Osteoblast (primary cell): Measurements from ENCODE around the gene TPCN1. TPM values are rescaled to one million over a fixed set of nuclear protein-coding genes. Genes with fewer than 3 reads are reported as not detected.

Experiments
- DNase-seq: peaks from one replicate; pipeline ENCODE4 v3.0.0; 2011; ENCODE audit warnings: low spot score, mixed read lengths; ENCODE audit not compliant: insufficient read length; ENCODE audit errors: missing footprints
- H2AFZ ChIP-seq: 2 replicates; pipeline ENCODE4 v1.6.0; 2011; ENCODE audit warnings: mild to moderate bottlenecking, low read length
- H3K27ac ChIP-seq: 2 replicates; pipeline ENCODE4 v1.5.1; 2011; ENCODE audit warnings: mild to moderate bottlenecking, low read depth, low read length, moderate library complexity
- H3K27me3 ChIP-seq: 2 replicates; pipeline ENCODE4 v1.6.0; 2012; ENCODE audit warnings: mild to moderate bottlenecking, control low read depth, inconsistent platforms, low read length, moderate library complexity; ENCODE audit not compliant: insufficient read depth
- H3K36me3 ChIP-seq: 2 replicates; pipeline ENCODE4 v1.5.1; 2011; ENCODE audit warnings: mild to moderate bottlenecking, low read length, control low read depth, moderate library complexity; ENCODE audit not compliant: insufficient read depth
- H3K4me1 ChIP-seq: 2 replicates; pipeline ENCODE4 v1.5.1; 2011; ENCODE audit warnings: mild to moderate bottlenecking, low read length, control low read depth, moderate library complexity; ENCODE audit not compliant: insufficient read depth
- H3K4me2 ChIP-seq: 2 replicates; pipeline ENCODE4 v1.6.0; 2011; ENCODE audit warnings: mild to moderate bottlenecking, low read length; ENCODE audit not compliant: insufficient read depth
- H3K4me3 ChIP-seq: fragments of 200-600 bp; sonication (generic); 3 replicates; pipeline ENCODE4 v1.5.1; 2012; ENCODE audit warnings: mild to moderate bottlenecking, low read length, inconsistent platforms; ENCODE audit not compliant: insufficient read depth
- H3K79me2 ChIP-seq: 2 replicates; pipeline ENCODE4 v1.6.0; 2012; ENCODE audit warnings: mild to moderate bottlenecking, low read length, control low read depth, inconsistent platforms; ENCODE audit not compliant: insufficient read depth
- H3K9me3 ChIP-seq: 2 replicates; pipeline ENCODE4 v1.5.1; 2011; ENCODE audit warnings: low read depth, low read length, control low read depth
- H4K20me1 ChIP-seq: 2 replicates; pipeline ENCODE4 v1.6.0; 2012; ENCODE audit warnings: mild to moderate bottlenecking, low read length, control low read depth; ENCODE audit not compliant: insufficient read depth
- CTCF ChIP-seq: IDR thresholded peaks from 2 replicates; pipeline ENCODE4 v1.5.1; 2011; ENCODE audit warnings: mild to moderate bottlenecking, low read depth, low read length, moderate library complexity; ENCODE audit errors: extremely low read depth
- total RNA-seq: library from RNA; depleted of rRNA; stranded (reverse); fragments of >200 nt; gene quantifications from 2 replicates; pipeline ENCODE4 v1.2.3, GENCODE V29; 2012

The TPCN1 gene
- total RNA-seq, 1 donor, result 25.7 TPM

- H4K20me1 ChIP-seq, result no peaks in the 10 kb centered on the region
- TF ChIP-seq CTCF, result peak; percentile 86
- DNase-seq, result peak; percentile 93
- no peaks in the 10 kb centered on the region for H3K27me3 ChIP-seq
- H3K9me3 ChIP-seq, result no peaks in the 10 kb centered on the region
- H2AFZ ChIP-seq, result no peak overlapping the region
- H3K79me2 ChIP-seq, result no peaks in the 10 kb centered on the region
- H3K4me2 ChIP-seq, result no peak overlapping the region
- H3K4me1 ChIP-seq, result peaks cover 25% of the 10 kb centered on the region
- H3K4me3 ChIP-seq, result no peak overlapping the region
- no peak overlapping the region for H3K27ac ChIP-seq
- no peaks in the 10 kb centered on the region for H3K36me3 ChIP-seq
Measured at GRCh38 chr12:113196990-113197389, 24.3 kb upstream of the TPCN1 start.

GRCh38 chr12:113197518-113198077 lies 23.7 kb upstream of the TPCN1 start:
- Histone ChIP-seq H3K27ac (no peak overlapping the region), H3K79me2 (no peaks in the 10 kb centered on the region), H4K20me1 (no peaks in the 10 kb centered on the region), H3K4me2 (no peak overlapping the region), H3K4me3 (no peak overlapping the region), H3K36me3 (no peaks in the 10 kb centered on the region), H3K4me1 (peaks cover 25% of the 10 kb centered on the region), H3K27me3 (no peaks in the 10 kb centered on the region), H3K9me3 (no peaks in the 10 kb centered on the region), H2AFZ (no peak overlapping the region)
- no peak for DNase-seq
- no peak for TF ChIP-seq CTCF

GRCh38 chr12:113198296-113198695 lies 23.0 kb upstream of the TPCN1 start:
- no peaks in the 10 kb centered on the region for H3K9me3 ChIP-seq
- no peak overlapping the region for H3K27ac ChIP-seq
- no peaks in the 10 kb centered on the region for H3K36me3 ChIP-seq
- TF ChIP-seq CTCF, result no peak
- peak overlapping the region; percentile 35 for H2AFZ ChIP-seq
- H3K4me1 ChIP-seq, result peaks cover 25% of the 10 kb centered on the region
- H3K79me2 ChIP-seq, result no peaks in the 10 kb centered on the region
- no peak for DNase-seq
- H3K4me3 ChIP-seq, result no peak overlapping the region
- no peaks in the 10 kb centered on the region for H3K27me3 ChIP-seq
- H3K4me2 ChIP-seq, result no peak overlapping the region
- H4K20me1 ChIP-seq, result no peaks in the 10 kb centered on the region

- TF ChIP-seq CTCF, result no peak
- DNase-seq, result no peak
- Histone ChIP-seq H3K9me3 (no peaks in the 10 kb centered on the region), H3K36me3 (no peaks in the 10 kb centered on the region), H4K20me1 (no peaks in the 10 kb centered on the region), H3K4me1 (peaks cover 8% of the 10 kb centered on the region), H3K79me2 (no peaks in the 10 kb centered on the region), H2AFZ (no peak overlapping the region), H3K4me3 (no peak overlapping the region), H3K27ac (no peak overlapping the region), H3K27me3 (no peaks in the 10 kb centered on the region), H3K4me2 (no peak overlapping the region)
Measured at GRCh38 chr12:113200021-113200797, 21.1 kb upstream of the TPCN1 start.
